GM20000 (cell line): Measurements from ENCODE around the gene SEC14L1.

Source experiments
- DNase-seq: peaks from one replicate; pipeline ENCODE4 v3.0.0; 2012; ENCODE audit warnings: low spot score
- CTCF ChIP-seq: IDR thresholded peaks from 2 replicates; pipeline ENCODE4 v1.5.1; 2012; ENCODE audit warnings: mild to moderate bottlenecking, control low read depth; ENCODE audit errors: extremely low read depth, missing control alignments

SEC14L1 gene

GRCh38 chr17:77196251-77196650 is 55.5 kb downstream of the SEC14L1 start:
- DNase-seq: no peak
- TF ChIP-seq CTCF: no peak

GRCh38 chr17:77197115-77197514 is 56.3 kb downstream of the SEC14L1 start:
- no peak for TF ChIP-seq CTCF
- DNase-seq: no peak

- no peak for TF ChIP-seq CTCF
- DNase-seq: no peak
Observed at GRCh38 chr17:77200711-77201110, 59.9 kb downstream of the SEC14L1 start.

- TF ChIP-seq CTCF: no peak
- DNase-seq: no peak
Observed at GRCh38 chr17:77203436-77203835, 62.7 kb downstream of the SEC14L1 start.

- DNase-seq: no peak
- no peak for TF ChIP-seq CTCF
Observed at GRCh38 chr17:77203846-77204245, 63.1 kb downstream of the SEC14L1 start.

GRCh38 chr17:77204536-77204935 is 63.8 kb downstream of the SEC14L1 start:
- no peak for DNase-seq
- TF ChIP-seq CTCF: no peak

GRCh38 chr17:77205396-77206125 is 64.8 kb downstream of the SEC14L1 start:
- no peak for DNase-seq
- TF ChIP-seq CTCF: no peak
